Measurements from ENCODE around the gene SLC31A2.

Gene SLC31A2

DNA sequence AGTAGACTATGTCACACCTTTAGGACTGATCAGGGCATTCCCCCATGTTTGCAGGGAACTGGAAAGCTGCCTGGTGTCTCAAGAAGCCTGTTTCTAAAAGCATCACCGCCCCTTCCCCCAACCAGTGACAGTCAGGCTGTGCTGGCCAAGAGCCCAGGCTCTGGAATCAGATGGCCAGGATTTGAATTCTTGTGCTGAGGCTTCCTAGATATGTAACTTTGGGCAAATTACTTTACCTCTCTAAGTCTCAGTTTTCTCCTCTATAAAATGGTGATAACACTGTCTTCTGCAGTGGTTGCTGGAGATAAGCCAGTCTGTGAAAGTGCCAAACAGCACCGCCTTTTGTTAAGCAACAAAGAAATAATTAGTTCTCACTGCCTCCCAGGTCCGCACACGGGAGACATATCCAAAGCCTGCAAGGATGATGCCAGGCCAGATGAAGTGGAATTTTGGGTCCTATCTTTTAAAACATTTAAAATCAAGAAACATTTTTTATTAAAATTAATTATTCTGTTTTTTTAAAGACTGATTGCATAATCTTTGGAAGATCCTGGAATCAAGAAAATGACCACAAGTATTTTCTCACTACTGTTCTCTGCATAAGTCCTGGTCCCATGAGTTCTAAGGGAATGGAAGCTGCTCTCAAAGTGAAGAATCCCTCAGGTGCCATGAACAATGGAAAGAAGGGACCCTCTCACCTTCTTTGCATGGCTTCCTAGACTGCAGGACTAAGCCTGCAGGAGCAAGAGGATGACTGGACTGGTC, 13.9 kb downstream of the SLC31A2 start:
- Histone ChIP-seq H3K4me3 (ENCODE audit: low read depth, low read length) (no peak overlapping the region), H3K36me3 (ENCODE audit: control insufficient read depth in 2 of 2, insufficient read depth in 1 of 2, low read length in 2 of 2) (peaks cover 8 to 89% of the 10 kb centered on the region in 2 experiments), H3K4me1 (ENCODE audit: control insufficient read depth, insufficient read depth, low read length) (no peaks in the 10 kb centered on the region), H3K27ac (ENCODE audit: extremely low read depth, low read depth, low read length) (no peak overlapping the region), H3K9me3 (ENCODE audit: control insufficient read depth, insufficient read depth, low read depth, low read length) (no peaks in the 10 kb centered on the region)
- CTCF ChIA-PET, result no interaction called here
- POLR2A ChIA-PET, result no interaction called here
- TF ChIP-seq, protein P1, sequence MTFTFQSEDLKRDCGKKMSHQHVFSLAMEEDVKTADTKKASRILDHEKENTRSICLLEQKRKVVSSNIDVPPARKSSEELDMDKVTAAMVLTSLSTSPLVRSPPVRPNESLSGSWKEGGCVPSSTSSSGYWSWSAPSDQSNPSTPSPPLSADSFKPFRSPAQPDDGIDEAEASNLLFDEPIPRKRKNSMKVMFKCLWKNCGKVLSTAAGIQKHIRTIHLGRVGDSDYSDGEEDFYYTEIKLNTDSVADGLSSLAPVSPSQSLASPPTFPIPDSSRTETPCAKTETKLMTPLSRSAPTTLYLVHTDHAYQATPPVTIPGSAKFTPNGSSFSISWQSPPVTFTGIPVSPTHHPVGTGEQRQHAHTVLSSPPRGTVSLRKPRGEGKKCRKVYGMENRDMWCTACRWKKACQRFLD (tag by site-specific recombination; IDR thresholded peaks at IDR 0.05), result no peak
- TF ChIP-seq HOXA7 (CRISPR knock-in tag; IDR thresholded peaks at IDR 0.05; ENCODE audit: borderline replicate concordance) (no peak), ZNF175 (tag by site-specific recombination; IDR thresholded peaks at IDR 0.05) (no peak), TSHZ1 (tag by site-specific recombination; IDR thresholded peaks at IDR 0.05; ENCODE audit: borderline replicate concordance) (no peak), YY1 (tag by site-specific recombination; IDR thresholded peaks at IDR 0.05) (no peak), ZIC2 (tag by site-specific recombination; IDR thresholded peaks at IDR 0.05) (no peak), ZNF426 (tag by site-specific recombination; IDR thresholded peaks at IDR 0.05) (no peak)

- TF ChIP-seq FEZF1 (tag by site-specific recombination; IDR thresholded peaks at IDR 0.05) (no peak), ZBTB17 (tag by site-specific recombination; IDR thresholded peaks at IDR 0.05) (no peak), ZNF629 (tag by site-specific recombination; IDR thresholded peaks at IDR 0.05) (no peak), ZNF23 (tag by site-specific recombination; IDR thresholded peaks at IDR 0.05; ENCODE audit: borderline replicate concordance) (no peak), ZNF292 (tag by site-specific recombination; IDR thresholded peaks at IDR 0.05; ENCODE audit: borderline replicate concordance, low read depth) (no peak)
- ChIA-PET POLR2A (no interaction called here), CTCF (no interaction called here)
- H3K4me1 ChIP-seq (ENCODE audit: control insufficient read depth, insufficient read depth, low read length), result no peaks in the 10 kb centered on the region
- H3K4me3 ChIP-seq (ENCODE audit: low read depth, low read length), result no peak overlapping the region
- H3K9me3 ChIP-seq (ENCODE audit: control insufficient read depth, insufficient read depth, low read depth, low read length), result no peaks in the 10 kb centered on the region
- peaks cover 13 to 98% of the 10 kb centered on the region in 2 experiments for H3K36me3 ChIP-seq (ENCODE audit: control insufficient read depth in 2 of 2, insufficient read depth in 1 of 2, low read length in 2 of 2)
- no peak overlapping the region for H3K27ac ChIP-seq (ENCODE audit: extremely low read depth, low read depth, low read length)
These were observed 15.2 kb downstream of the SLC31A2 start for GRCh38 chr9:113166039-113166438.

GRCh38 chr9:113168809-113169208, 18.0 kb downstream of the SLC31A2 start:
- Histone ChIP-seq H3K4me3 (ENCODE audit: low read depth, low read length) (no peak overlapping the region), H3K4me1 (ENCODE audit: control insufficient read depth, insufficient read depth, low read length) (no peaks in the 10 kb centered on the region), H3K27ac (ENCODE audit: extremely low read depth, low read depth, low read length) (no peak overlapping the region), H3K36me3 (ENCODE audit: control insufficient read depth in 2 of 2, insufficient read depth in 1 of 2, low read length in 2 of 2) (peaks cover 13 to 94% of the 10 kb centered on the region in 2 experiments), H3K9me3 (ENCODE audit: control insufficient read depth, insufficient read depth, low read depth, low read length) (no peaks in the 10 kb centered on the region)
- ChIA-PET POLR2A (no interaction called here), CTCF (no interaction called here)
- TF ChIP-seq ZSCAN23 (tag by site-specific recombination; IDR thresholded peaks at IDR 0.05), result no peak
- TF ChIP-seq ZNF175 (tag by site-specific recombination; IDR thresholded peaks at IDR 0.05), result no peak
- no peak for TF ChIP-seq ZNF18 (tag by site-specific recombination; IDR thresholded peaks at IDR 0.05)
- TF ChIP-seq ZNF488 (tag by site-specific recombination; IDR thresholded peaks at IDR 0.05), result no peak
- TF ChIP-seq ZNF23 (tag by site-specific recombination; IDR thresholded peaks at IDR 0.05; ENCODE audit: borderline replicate concordance), result no peak
- TF ChIP-seq OVOL3 (tag by site-specific recombination; IDR thresholded peaks at IDR 0.05), result no peak
- TF ChIP-seq KLF10 (tag by site-specific recombination; IDR thresholded peaks at IDR 0.05), result no peak

All from HEK293 (cell line).